SK-N-SH treated with all-trans-retinoic acid at 6 μM for 48 hours (cell line): ENCODE data around the gene EEFSEC.

Source experiments
- CSDC2 ChIP-seq: fragments of 250-450 bp; sonication (Bioruptor Pico); IDR thresholded peaks from 2 replicates; pipeline ENCODE4 v1.5.0; 2020; ENCODE audit warnings: mild to moderate bottlenecking, moderate library complexity
- ESRRG ChIP-seq: fragments of 250-450 bp; sonication (Bioruptor Pico); IDR thresholded peaks from 2 replicates; pipeline ENCODE4 v1.6.1; 2021; ENCODE audit warnings: mild to moderate bottlenecking
- OSR1 ChIP-seq: fragments of 250-450 bp; sonication (Bioruptor Pico); IDR thresholded peaks from 2 replicates; pipeline ENCODE4 v1.8.0; 2022; ENCODE audit warnings: moderate library complexity, mild to moderate bottlenecking, inconsistent platforms
- RARB ChIP-seq: fragments of 250-450 bp; sonication (Bioruptor Pico); IDR thresholded peaks from 2 replicates; pipeline ENCODE4 v1.8.0; 2021; ENCODE audit warnings: mild to moderate bottlenecking, moderate library complexity
- SNAI2 ChIP-seq: fragments of 250-450 bp; sonication (Bioruptor Pico); IDR thresholded peaks from 2 replicates; pipeline ENCODE4 v1.5.0; 2020; ENCODE audit warnings: mild to moderate bottlenecking, moderate library complexity
- TOX ChIP-seq: fragments of 250-450 bp; sonication (Bioruptor Pico); IDR thresholded peaks from 2 replicates; pipeline ENCODE4 v1.8.0; 2021; ENCODE audit warnings: mild to moderate bottlenecking, moderate library complexity, borderline replicate concordance
- ZFP3 ChIP-seq: fragments of 250-450 bp; sonication (Bioruptor Pico); IDR thresholded peaks from 2 replicates; pipeline ENCODE4 v1.5.0; 2020; ENCODE audit warnings: mild to moderate bottlenecking, moderate library complexity
- ZFP30 ChIP-seq: fragments of 450-650 bp; formaldehyde crosslinking; IDR thresholded peaks from 2 replicates; pipeline ENCODE4 v1.5.0; 2022; ENCODE audit warnings: mild to moderate bottlenecking, moderate library complexity
- TF ChIP-seq, protein P1 (sequence below): fragments of 250-450 bp; sonication (Bioruptor Pico); IDR thresholded peaks from 2 replicates; pipeline ENCODE4 v1.5.0; 2020; ENCODE audit warnings: mild to moderate bottlenecking, moderate library complexity
- TF ChIP-seq, protein P2 (sequence below): fragments of 250-450 bp; sonication (Bioruptor Pico); IDR thresholded peaks from 2 replicates; pipeline ENCODE4 v1.5.1; 2020; ENCODE audit warnings: low read depth, mild to moderate bottlenecking, moderate library complexity
- TF ChIP-seq, protein P3 (sequence below): fragments of 250-450 bp; sonication (Bioruptor Pico); IDR thresholded peaks from 2 replicates; pipeline ENCODE4 v1.8.0; 2020; ENCODE audit warnings: mild to moderate bottlenecking, moderate library complexity, borderline replicate concordance

DNA sequence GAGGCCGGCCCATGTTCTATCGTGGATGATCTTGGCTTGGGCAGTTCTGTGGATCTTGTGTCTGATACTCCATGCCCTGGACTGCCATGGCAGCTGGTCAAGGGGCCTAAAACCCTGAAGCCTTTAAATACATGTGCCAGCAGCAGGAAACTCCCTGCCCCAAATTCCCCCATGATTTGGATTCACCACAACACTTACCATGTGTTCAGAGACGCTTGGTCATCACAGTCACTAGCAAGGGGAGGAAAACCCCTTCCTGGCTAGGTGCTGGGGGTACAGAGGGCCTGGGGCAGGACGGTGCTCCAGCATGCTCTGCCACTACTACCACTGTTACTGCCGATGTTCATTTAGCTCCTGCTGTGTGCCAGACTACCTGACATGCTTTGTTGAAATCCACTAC lies 219.0 kb downstream of the EEFSEC start:
- TF ChIP-seq RARB (CRISPR knock-in tag) (no peak), ZFP30 (CRISPR knock-in tag) (no peak), SNAI2 (CRISPR knock-in tag) (no peak), OSR1 (CRISPR knock-in tag) (no peak), CSDC2 (CRISPR knock-in tag) (no peak), TOX (no peak), ESRRG (CRISPR knock-in tag) (no peak), ZFP3 (CRISPR knock-in tag) (no peak)
- TF ChIP-seq, protein P1, sequence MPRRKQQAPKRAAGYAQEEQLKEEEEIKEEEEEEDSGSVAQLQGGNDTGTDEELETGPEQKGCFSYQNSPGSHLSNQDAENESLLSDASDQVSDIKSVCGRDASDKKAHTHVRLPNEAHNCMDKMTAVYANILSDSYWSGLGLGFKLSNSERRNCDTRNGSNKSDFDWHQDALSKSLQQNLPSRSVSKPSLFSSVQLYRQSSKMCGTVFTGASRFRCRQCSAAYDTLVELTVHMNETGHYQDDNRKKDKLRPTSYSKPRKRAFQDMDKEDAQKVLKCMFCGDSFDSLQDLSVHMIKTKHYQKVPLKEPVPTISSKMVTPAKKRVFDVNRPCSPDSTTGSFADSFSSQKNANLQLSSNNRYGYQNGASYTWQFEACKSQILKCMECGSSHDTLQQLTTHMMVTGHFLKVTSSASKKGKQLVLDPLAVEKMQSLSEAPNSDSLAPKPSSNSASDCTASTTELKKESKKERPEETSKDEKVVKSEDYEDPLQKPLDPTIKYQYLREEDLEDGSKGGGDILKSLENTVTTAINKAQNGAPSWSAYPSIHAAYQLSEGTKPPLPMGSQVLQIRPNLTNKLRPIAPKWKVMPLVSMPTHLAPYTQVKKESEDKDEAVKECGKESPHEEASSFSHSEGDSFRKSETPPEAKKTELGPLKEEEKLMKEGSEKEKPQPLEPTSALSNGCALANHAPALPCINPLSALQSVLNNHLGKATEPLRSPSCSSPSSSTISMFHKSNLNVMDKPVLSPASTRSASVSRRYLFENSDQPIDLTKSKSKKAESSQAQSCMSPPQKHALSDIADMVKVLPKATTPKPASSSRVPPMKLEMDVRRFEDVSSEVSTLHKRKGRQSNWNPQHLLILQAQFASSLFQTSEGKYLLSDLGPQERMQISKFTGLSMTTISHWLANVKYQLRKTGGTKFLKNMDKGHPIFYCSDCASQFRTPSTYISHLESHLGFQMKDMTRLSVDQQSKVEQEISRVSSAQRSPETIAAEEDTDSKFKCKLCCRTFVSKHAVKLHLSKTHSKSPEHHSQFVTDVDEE (CRISPR knock-in tag) = no peak
- TF ChIP-seq, protein P2, sequence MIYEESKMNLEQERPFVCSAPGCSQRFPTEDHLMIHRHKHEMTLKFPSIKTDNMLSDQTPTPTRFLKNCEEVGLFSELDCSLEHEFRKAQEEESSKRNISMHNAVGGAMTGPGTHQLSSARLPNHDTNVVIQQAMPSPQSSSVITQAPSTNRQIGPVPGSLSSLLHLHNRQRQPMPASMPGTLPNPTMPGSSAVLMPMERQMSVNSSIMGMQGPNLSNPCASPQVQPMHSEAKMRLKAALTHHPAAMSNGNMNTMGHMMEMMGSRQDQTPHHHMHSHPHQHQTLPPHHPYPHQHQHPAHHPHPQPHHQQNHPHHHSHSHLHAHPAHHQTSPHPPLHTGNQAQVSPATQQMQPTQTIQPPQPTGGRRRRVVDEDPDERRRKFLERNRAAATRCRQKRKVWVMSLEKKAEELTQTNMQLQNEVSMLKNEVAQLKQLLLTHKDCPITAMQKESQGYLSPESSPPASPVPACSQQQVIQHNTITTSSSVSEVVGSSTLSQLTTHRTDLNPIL = no peak
- TF ChIP-seq, protein P3, sequence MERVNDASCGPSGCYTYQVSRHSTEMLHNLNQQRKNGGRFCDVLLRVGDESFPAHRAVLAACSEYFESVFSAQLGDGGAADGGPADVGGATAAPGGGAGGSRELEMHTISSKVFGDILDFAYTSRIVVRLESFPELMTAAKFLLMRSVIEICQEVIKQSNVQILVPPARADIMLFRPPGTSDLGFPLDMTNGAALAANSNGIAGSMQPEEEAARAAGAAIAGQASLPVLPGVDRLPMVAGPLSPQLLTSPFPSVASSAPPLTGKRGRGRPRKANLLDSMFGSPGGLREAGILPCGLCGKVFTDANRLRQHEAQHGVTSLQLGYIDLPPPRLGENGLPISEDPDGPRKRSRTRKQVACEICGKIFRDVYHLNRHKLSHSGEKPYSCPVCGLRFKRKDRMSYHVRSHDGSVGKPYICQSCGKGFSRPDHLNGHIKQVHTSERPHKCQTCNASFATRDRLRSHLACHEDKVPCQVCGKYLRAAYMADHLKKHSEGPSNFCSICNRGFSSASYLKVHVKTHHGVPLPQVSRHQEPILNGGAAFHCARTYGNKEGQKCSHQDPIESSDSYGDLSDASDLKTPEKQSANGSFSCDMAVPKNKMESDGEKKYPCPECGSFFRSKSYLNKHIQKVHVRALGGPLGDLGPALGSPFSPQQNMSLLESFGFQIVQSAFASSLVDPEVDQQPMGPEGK = no peak
